HG03097 (cell line): ENCODE data around the gene FMNL2.

ENCODE experiments used
- ATAC-seq: cut with Tn5 transposase; IDR thresholded peaks from one replicate; pipeline ENCODE4 v1.9.1; 2021; ENCODE audit not compliant: unreplicated experiment, low FRiP score

Gene FMNL2

DNA sequence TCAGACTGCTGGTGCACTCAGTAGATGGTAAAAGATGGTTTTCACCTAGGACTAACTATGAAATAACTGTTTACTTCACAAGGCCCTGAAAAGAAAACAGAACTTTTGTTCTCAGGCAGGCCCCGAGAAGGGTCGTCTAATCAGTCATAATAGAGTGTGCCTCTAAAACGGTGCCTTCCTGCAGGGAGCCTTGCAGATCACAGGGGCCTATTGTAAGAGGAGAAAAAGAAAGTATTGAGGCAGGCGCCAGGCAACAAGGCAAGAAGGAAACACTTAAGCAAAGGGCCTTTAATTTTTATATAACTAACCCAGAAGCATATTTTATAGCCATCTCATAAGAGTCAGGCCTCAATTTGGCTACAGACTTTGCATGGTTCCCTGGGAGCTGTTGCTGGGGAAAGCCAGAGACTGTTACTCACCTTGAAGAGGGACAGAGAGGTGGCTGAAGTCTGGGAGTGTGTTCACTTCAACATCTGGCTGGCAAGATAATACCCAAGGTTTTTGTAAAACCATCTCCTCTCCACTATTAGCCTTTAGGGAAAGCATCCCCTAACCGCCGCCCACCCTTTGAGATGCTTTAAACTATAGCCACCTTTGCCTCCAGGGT, 265.2 kb downstream of the FMNL2 start:
- ATAC-seq: no peak

DNA sequence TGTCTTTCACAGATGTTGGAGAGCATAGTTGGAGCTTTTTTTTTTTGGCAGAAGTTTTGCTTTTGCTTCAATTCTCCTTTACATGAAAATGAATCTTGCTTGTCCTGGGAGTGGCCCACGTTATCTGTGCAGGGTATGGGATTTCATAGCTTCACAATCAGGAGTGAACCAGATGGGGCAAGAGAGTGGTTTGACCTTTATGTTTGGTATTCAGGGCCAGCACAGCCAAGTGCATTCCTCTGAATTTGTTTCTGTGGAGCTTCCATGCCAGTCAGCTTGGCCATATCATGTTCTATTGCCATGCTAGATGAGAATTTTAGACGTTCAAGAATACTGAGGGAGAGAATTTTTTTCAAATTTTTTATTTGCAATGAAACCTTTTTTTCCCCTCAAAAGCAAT, 265.7 kb downstream of the FMNL2 start:
- ATAC-seq: no peak

DNA sequence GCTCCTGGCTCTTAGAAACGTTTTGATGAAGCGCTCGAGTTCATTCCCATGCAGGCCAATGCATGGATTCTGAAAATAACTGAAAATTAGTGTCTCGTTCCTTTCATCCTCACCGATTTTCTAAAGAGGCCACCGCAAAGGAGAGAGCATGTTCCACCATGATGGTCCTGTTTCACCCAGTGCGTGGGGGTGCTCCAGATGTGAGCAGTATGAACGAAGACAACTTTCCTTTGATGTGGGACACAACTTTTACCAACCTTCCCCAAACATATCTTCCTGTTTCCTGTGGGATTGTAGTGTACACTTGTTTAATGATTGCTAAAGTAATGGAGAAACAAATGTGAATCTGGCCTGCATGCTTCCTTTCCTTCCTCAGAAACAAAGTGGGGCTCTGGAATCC, 267.8 kb downstream of the FMNL2 start:
- no peak for ATAC-seq

DNA sequence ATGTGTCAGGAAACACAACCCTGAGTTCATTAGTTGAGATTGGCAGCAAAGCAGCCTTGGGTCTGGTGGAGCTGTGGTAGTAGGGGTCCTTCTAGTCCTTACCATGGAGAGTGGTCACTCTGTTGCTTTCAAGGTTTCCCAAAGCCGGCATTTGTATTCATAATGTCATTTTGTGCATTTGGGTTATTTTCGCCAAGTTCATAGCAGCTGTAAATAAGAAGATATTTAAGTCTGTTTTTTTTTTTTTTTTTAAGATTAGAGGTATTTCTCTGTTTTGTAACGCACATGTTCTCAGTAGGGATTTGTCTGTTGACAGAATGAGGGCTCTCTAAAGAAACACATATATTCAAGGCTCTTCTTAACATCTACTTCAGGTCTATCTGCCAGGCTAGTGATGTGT, 268.2 kb downstream of the FMNL2 start:
- no peak for ATAC-seq

DNA sequence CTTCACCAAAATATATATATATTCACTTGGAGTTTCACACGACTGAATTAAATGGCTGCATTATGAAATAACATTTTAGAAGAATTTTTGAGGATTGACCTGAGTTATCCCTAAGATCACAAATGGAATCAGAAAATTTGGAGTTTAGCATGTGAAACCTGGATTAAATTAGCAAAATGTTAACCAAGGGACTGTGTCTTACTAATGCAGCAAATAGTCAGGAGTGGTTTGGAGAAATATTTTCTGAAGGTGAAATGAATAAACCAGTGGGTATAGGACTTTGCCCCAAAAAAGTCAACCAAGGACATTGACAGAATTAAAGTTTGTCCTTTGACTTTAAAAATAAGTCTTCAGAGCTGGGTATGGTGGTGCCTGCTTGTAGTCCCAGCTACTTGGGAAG, 271.1 kb downstream of the FMNL2 start:
- no peak for ATAC-seq

DNA sequence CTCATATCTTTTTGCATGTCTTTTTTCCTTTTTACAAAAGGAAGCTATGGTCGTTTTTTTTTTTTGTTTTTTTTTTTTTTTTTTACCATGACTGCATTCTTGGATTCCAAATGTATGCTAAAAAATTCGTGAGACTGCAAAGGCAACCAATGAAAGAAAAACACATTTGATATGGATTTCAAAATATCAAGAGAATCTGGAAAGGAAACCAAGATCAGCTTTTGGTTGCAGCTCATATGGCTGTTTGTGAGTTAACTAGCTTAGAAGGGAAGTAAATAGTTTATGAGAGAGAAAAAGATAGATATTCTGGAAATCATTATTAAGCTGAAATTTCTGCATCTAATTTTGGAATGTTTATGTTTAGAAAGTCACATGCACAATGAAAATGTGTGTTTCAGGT, 272.0 kb downstream of the FMNL2 start:
- ATAC-seq: no peak

DNA sequence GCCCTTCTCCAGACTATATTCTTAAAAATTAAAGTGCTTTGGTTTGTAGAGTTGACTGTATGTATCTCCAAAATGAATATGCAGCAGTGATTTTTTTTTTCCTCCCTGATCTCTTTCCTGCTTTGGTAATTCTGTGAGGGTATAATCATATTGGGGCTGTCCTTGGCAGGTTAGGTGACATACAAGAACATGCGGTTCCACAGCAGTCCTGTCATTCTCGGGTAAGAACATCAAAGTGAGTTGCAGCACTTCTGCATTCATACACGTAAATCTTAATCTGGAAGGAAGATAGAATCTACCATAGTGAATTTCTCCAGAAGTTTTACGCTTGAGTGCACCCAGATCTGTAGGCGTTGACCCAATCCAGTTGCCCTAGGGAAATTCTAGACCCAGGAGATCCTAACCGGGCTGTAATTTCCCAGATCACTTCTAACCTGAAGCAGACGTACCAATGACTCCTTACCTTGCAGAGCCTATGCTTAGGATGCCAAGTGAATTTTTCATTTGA, 272.9 kb downstream of the FMNL2 start:
- ATAC-seq: no peak

DNA sequence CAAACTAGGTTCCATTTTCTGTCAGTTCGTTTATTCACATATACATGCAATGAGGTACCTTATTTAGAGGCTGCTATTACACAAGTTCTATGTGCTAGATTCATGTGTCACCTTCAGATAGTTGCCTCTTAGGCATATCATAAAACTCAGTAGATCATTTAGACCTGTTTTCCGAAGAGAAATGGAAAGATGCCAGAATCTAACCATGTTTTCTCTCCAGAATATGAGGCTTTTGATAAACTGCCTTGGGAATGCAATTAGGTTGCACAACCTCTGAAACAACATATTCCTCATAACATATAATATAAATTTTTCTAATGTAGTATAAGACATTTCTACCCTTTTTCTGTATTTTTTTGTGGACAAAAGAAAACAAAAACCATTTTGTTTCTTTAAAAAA, 274.2 kb downstream of the FMNL2 start:
- ATAC-seq: no peak

DNA sequence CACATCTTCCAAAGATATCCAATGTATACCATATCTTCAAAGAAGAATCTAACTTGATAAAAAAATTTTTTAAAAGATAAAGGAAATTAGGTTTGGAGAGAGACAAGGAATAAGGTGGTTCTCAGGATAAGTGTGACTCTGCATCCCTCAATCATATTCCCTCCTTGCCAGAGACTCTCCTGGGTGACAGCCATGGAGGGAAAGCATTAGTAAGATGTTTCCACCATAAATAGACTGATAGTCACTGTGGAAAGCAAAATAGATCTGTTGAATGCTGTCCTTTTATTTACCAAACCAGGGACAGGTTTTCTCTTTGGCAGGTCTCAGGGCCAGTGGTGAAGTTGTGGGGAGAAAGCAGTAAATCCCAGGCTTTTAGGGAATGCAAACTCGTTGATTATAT, 274.7 kb downstream of the FMNL2 start:
- no peak for ATAC-seq

DNA sequence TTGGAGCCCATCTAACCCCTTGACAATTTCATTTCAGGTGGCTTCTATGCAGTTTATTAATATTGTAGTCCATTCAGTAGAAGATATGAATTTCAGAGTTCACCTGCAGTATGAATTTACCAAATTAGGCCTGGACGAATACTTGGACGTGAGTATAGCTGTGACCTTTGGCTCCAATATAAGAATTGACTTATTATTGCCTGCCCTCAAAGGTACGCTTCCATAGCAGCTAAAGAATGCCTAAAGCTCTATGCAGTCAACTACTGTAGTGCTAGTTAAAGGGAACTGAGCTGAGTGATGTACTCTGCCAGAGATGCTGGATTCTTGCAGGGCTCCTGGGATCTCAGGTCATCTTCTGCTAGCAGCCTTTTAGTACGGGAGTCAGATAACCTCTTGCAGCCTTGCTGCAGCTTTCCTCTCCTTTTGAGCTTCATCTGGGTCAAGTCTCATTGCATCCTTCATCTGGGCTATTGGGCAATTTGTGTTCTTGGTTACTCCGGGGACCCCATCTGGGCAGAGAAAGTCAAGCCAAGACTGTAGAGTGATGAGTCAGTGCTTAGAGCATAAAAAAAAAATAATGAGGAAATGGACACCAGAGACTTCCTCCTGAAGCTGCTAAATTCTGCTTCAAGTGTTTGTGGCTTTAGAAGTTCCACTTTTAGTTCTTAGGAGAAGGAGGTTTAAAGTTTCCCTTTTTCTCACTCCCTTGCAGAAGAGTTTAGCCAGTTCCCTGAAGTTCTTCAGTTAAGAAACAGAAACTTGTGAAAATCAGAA, 276.7 kb downstream of the FMNL2 start:
- peak; percentile 65 for ATAC-seq

DNA sequence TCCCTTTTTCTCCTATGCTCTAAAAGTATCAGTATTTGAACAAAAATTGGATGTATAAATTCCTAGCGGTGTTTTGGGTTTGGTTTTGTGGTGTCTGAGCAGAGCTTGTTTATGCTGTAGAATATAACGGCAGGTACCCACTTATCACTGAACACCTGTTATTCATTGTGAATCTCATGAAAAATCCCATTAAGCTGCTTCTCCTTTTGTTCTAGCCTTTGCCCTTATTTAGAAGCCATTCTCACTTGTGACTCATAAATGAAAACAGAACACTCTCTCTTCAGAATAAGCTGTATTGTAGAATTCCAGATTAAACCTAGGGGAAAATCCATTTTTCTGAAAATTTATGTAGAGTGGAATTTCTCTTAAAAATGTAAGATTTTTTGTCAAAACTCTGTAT, 278.3 kb downstream of the FMNL2 start:
- ATAC-seq: no peak

DNA sequence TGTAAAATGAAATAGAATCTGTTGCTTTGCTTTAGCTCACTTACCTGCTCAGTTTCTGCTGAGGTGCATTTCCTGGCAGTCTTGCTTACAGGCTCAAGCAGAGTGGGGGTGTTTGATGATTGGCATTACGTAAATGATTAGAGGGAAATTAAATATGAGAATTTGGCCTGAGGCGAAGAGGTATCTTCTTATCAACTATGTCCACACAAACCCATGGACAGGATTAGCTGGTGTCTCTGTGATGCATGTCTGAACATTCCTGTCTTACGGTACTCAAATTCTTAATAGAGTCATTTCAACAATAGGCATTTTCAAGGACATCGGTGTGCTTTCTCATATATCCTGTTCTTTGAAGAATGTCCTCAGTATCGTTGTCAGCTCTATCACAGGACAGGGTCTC, 280.2 kb downstream of the FMNL2 start:
- ATAC-seq: no peak

DNA sequence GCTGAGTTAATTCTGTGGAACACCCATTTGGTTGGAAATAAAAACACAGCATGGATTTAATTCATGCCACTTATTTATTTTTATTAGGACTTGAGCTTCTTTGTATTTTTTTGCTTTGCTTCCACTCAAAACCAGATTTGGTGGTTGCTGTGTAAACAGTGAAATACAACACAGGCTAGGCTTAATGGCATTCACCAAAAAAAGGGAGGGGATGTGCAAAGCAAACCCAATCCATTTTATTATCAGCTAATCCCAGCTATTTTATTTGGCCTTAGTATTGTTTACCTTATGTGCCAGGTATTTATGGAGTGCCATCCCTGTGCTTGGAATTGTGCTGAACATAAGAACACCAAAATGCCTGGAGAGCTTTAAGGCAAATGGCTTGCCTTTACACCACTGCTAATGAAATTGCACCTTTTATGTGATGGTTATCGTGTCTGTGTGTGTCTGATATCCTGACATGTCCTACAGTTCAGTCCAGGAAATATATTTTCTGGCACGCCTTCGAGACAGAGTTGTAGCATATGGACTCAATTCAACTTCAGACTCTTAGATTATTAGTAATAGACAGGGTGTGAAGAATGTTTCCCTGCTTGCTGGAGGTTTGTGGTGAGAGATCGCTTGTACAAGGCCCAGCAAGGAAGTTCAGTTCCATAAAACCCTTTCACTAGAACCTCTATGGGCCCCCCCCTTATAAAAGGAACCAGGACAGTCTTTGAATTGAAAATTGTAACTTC, 282.6 kb downstream of the FMNL2 start:
- ATAC-seq: no peak

DNA sequence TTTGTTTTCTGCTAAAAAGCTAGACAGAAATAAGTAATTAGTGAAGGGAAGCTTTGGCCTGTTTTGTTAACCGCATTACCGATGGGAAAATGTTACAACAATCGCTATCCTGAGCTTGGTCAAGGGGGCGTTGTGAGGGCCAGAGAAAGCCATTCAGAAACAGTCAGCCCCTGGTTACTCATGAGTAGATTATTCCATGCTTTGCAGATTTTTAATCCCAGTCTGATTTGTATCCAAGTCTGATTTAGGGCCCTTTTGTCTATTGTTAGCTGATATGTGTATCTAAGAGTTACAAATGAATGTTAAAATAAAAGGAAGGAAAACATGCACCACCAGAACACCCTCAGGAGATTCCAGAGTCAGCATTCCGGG, 283.2 kb downstream of the FMNL2 start:
- no peak for ATAC-seq

DNA sequence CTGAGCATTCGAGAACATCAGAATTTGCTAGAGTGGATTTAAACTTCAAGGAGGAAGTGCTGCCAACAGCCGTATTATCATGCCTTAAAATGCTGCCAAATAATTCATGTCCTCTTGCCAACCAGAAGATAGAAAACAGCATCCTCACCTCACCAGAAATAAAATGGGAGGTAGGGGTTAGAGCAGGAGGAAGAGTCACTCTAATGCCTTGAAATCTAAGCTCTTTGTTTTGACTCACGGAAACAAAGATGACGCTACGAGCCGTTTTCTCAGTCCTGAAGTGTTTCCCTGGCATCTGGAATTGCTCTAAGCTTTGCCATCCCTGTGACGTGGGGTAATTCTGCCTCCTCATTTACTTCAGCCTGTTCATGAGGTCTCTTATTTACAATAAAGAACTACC, 285.2 kb downstream of the FMNL2 start:
- no peak for ATAC-seq

DNA sequence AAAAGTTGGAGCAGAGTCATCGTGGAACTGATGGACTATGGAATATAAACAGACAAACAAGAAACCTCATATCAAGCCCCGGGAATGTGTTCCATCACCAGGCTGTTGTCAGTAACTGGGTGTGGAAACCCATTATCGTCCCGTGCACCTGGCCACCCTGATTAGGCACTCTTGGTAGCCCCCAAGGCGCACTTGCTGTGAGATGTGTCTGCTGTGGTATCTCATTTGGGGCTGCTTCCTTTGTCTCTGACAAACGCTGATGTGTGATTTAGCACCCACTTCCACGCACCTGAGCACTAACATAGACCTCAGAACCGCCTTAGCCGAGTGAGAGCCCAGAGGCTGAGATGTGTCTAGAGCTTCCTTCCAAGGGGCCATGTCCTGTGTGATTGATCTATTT, 286.0 kb downstream of the FMNL2 start:
- ATAC-seq: no peak

DNA sequence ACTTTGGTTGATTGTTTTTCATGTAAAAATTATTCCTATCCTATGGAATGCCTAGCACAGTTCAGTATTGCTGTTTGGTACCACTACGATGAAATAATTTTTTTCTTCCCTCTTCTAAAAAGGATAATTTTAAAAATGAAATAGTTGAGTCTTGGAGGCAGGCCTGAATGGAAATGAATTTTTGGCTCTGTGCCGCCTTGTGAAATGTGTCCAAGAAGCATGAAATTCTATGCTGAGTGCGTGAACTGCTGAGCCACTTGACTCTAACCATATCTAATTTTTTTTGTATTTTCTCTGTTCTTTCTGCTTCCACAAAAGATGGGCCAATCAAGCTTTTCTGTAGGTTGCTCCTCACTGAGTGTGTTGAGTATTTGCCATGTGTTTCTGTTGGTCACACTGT, 287.2 kb downstream of the FMNL2 start:
- no peak for ATAC-seq

DNA sequence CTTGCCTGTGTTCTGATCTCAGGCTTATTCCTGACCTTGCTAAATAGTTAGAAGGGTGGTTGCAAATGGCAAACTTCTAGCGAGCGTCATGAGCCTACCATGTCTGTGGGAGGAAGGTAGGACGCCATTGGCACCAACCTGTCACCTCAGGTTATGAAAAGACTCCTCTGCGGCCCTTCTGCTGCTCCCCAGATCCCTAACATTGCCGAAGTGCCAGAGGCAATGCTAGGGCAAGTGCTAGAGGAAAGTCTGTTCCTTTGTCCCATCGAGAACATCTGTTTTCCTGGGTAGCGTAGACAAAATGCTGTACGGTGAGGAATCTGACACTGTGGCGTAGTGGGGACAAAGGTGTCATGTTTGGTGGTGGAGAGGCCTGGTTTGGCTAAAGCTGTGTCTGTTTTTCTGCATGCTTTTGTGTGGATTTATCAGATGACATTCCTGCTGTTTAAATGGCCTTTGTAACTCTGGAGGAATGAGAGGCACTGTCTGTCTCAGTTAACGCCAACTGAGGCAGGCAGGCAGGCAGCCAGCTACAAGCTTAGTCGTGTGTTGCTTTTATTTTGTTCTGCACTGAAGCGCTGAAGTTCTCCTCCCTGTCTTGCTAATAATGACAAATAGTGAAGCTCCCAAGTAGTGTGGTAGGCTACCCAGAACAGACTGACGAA, 288.2 kb downstream of the FMNL2 start:
- ATAC-seq: no peak

DNA sequence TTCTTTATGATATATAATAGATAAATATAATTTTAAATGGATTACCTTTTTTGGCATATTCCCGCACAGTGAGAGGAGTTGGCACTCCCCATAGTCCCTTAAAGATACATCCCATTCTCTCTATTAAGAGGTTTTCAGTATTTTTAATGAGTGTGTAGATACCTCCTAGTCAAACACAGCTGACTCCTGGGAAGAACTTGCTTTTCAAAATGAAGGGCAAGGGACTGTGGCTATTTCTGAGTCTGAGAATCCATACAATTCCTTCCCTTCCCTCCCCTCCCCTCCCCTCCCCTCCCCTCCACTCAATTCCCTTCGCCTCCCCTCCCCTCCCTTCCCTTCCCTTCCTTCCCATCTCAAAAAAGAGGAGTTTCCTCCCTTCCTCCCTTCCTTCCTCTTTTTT, 288.8 kb downstream of the FMNL2 start:
- no peak for ATAC-seq

DNA sequence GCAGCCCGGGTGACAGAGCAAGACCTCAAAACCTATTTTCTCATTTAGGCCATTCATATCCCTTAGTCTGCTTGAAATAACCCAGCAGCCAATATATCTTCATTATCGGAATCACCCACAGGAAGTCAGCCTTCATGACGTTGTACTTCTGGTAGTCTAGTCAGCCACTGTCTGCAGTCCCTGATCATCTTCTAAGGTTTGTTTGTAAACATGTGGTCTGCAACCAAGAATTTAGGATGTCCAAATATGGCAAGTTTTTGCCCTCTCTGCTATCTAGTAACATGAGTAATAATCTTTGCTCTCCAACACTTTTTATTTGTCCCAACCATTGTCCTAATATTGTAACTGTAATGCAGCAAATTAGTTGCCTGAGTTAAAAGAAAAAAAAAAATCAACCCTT, 289.8 kb downstream of the FMNL2 start:
- ATAC-seq: no peak

DNA sequence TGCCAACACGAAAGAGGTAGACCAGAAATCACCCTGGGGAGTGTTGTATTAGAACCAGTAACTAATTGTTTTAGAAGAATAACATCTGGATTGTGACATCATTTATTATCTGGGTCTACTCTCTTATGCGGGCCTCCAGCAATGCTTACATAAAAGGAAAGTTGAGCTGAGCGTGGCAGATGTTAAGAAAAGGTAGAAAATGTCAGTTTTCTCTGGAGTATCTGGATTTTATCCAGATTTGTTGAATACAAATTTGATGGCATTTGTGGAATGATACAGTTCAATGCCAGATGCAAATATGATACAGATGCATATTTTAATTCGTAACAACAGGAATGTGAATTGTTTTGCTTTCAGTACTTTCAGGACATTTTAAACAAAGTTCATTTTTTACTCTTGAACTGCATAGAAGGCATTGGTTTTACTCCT, 292.0 kb downstream of the FMNL2 start:
- ATAC-seq: no peak
